Ascending aorta (tissue), 2 donors: ENCODE measurements around the gene CFAP92. TPM values are rescaled to one million over a fixed set of nuclear protein-coding genes. Genes with fewer than 3 reads are reported as not detected.

Source experiments
- DNase-seq, 2 donors: peaks; one replicate each; pipeline ENCODE4 v3.0.0-alpha.2; 2019; ENCODE audit warnings: low spot score in 2 of 2
- H3K27ac ChIP-seq, 2 donors: fragments of 200-600 bp; sonication (generic); one replicate each; pipeline ENCODE4 v1.5.1; 2016 to 2017; ENCODE audit warnings: mild to moderate bottlenecking in 1 of 2
- H3K27me3 ChIP-seq: fragments of 200-600 bp; sonication (generic); one replicate; pipeline ENCODE4 v1.5.1; 2017
- H3K36me3 ChIP-seq, 2 donors: fragments of 200-600 bp; sonication (generic); one replicate each; pipeline ENCODE4 v1.5.1; 2016
- H3K4me1 ChIP-seq, 2 donors: fragments of 200-600 bp; sonication (generic); one replicate each; pipeline ENCODE4 v1.5.1; 2016 to 2017; ENCODE audit warnings: mild to moderate bottlenecking in 1 of 2
- H3K4me3 ChIP-seq, 2 donors: fragments of 200-600 bp; sonication (generic); one replicate each; pipeline ENCODE4 v1.5.1; 2016 to 2017; ENCODE audit warnings: mild to moderate bottlenecking in 1 of 2
- H3K9me3 ChIP-seq, 2 donors: fragments of 200-600 bp; sonication (generic); one replicate each; pipeline ENCODE4 v1.5.1; 2016
- CTCF ChIP-seq, 3 experiments: fragments of 200-600 bp in 2 of 3; fragments of 450-650 bp in 1 of 3; sonication (generic) in 2 of 3; IDR thresholded peaks; one replicate each; pipeline ENCODE4 v1.5.1; 2016 to 2019; ENCODE audit warnings: antibody characterized with exemption in 3 of 3, mild to moderate bottlenecking in 1 of 3, moderate library complexity in 1 of 3
- intact Hi-C: fragments of 100-400 bp; cut with DNase I; formaldehyde crosslinking; loops from one replicate; pipeline ENCODE4 v1.15.1; 2023
- total RNA-seq: library from RNA; depleted of rRNA; stranded (reverse); fragments of >200 nt; gene quantifications from one replicate; pipeline ENCODE4 v1.1.0, GENCODE V29; 2016

The CFAP92 gene
- total RNA-seq, 1 donor from 2014 or later, result not detected

- Histone ChIP-seq H3K27ac (no peak within 1 kb of the TSS), H3K4me3 (peak within 1 kb of the TSS; percentile 58 to 61), H3K4me1 (peaks cover 0 to 4% of the 10 kb centered on the region in 2 donors), H3K27me3 (peaks cover 3% of the 10 kb centered on the region), H3K9me3 (no peaks in the 10 kb centered on the region), H3K36me3 (no peaks in the 10 kb centered on the region)
- no peak for TF ChIP-seq CTCF (IDR thresholded peaks at IDR 0.05)
- intact Hi-C loops, result no loop called here
- peak in 1 of 2 donors; percentile 73 for DNase-seq
Measured at GRCh38 chr3:129001101-129001805, 7.4 kb upstream of the CFAP92 start, which contains the start of gene EFCC1. Gene EFCC1, plus strand, starts transcription at chr3:129001304. Its CDS starts 325 bp downstream, at chr3:129001629.

GRCh38 chr3:129000742-129001100 lies 6.8 kb upstream of the CFAP92 start:
- intact Hi-C loops, result no loop called here
- TF ChIP-seq CTCF (IDR thresholded peaks at IDR 0.05), result no peak
- Histone ChIP-seq H3K4me3 (peak overlapping the region; percentile 58 to 61), H3K9me3 (no peaks in the 10 kb centered on the region), H3K36me3 (no peaks in the 10 kb centered on the region), H3K27ac (no peak overlapping the region), H3K4me1 (peaks cover 0 to 4% of the 10 kb centered on the region in 2 donors), H3K27me3 (peaks cover 3% of the 10 kb centered on the region)
- no peak for DNase-seq

- H3K36me3 ChIP-seq, result no peaks in the 10 kb centered on the region
- intact Hi-C loops, result no loop called here
- no peak overlapping the region for H3K27ac ChIP-seq
- H3K4me1 ChIP-seq, result peaks cover 0 to 4% of the 10 kb centered on the region in 2 donors
- no peaks in the 10 kb centered on the region for H3K9me3 ChIP-seq
- no peak for DNase-seq
- TF ChIP-seq CTCF (IDR thresholded peaks at IDR 0.05), result no peak
- no peaks in the 10 kb centered on the region for H3K27me3 ChIP-seq
- H3K4me3 ChIP-seq, result no peak overlapping the region
Measured at GRCh38 chr3:128999102-128999501, 5.2 kb upstream of the CFAP92 start.

GRCh38 chr3:128998561-128998960 lies 4.7 kb upstream of the CFAP92 start:
- TF ChIP-seq CTCF (IDR thresholded peaks at IDR 0.05), result no peak

GRCh38 chr3:128997486-128998133 lies 3.7 kb upstream of the CFAP92 start:
- intact Hi-C loops, result no loop called here
- DNase-seq, result no peak
- no peaks in the 10 kb centered on the region for H3K9me3 ChIP-seq
- H3K36me3 ChIP-seq, result no peaks in the 10 kb centered on the region
- no peak overlapping the region for H3K27ac ChIP-seq
- no peak overlapping the region for H3K4me3 ChIP-seq
- peaks cover 7 to 8% of the 10 kb centered on the region in 2 donors for H3K4me1 ChIP-seq
- TF ChIP-seq CTCF (IDR thresholded peaks at IDR 0.05), result no peak
- H3K27me3 ChIP-seq, result no peaks in the 10 kb centered on the region

More at GRCh38 chr3:128998561-128998960, 4.7 kb upstream of the CFAP92 start:
- Histone ChIP-seq H3K4me3 (no peak overlapping the region), H3K4me1 (peaks cover 3 to 5% of the 10 kb centered on the region in 2 donors), H3K27ac (no peak overlapping the region), H3K9me3 (no peaks in the 10 kb centered on the region), H3K36me3 (no peaks in the 10 kb centered on the region), H3K27me3 (no peaks in the 10 kb centered on the region)
- intact Hi-C loops, result no loop called here
- DNase-seq, result no peak
